ENCODE measurements around the gene PLPP2. TPM values are rescaled to one million over a fixed set of nuclear protein-coding genes. Genes with fewer than 3 reads are reported as not detected.

Gene PLPP2
- 91.1 and 102 TPM in 2 replicates for total RNA-seq (2014; rRNA removed; shearing (Covaris generic))
- polyA plus RNA-seq (2014; cell fraction: nucleus; rRNA removed), result 112 and 123 TPM in 2 replicates

DNA sequence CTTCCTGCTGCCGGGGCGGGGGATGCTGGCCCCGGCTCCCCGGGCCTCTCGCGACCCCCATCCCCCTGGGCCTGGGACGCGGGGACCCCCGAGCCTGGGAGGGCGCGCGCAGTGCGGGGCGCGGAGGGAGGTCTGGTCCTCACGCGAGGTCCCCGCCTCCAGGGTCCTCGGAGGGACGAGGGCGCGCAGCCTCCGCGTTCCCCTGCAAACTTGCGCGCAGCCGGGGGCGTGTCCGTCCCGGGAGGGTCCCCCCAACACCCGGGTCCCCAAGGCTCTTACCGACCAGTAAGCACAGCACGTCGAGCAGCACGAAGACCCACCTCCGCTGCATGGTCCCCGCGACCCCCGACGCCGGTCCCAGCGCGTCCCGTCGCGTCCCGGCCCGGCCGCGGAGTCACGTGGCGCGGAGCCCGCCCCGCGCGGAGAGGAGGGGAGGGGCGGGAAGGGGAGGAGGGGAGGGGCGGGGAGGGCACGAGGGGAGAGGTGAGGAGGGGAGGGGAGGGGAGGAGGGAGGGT lies at the start of gene PLPP2:
Gene PLPP2 (minus strand): TSS at position 398 of the 516 bp plus-strand sequence. CDS start 67 bp downstream, at position 331.
- DNase-seq (ENCODE audit: extremely low read depth, low read depth), result no peak

DNA sequence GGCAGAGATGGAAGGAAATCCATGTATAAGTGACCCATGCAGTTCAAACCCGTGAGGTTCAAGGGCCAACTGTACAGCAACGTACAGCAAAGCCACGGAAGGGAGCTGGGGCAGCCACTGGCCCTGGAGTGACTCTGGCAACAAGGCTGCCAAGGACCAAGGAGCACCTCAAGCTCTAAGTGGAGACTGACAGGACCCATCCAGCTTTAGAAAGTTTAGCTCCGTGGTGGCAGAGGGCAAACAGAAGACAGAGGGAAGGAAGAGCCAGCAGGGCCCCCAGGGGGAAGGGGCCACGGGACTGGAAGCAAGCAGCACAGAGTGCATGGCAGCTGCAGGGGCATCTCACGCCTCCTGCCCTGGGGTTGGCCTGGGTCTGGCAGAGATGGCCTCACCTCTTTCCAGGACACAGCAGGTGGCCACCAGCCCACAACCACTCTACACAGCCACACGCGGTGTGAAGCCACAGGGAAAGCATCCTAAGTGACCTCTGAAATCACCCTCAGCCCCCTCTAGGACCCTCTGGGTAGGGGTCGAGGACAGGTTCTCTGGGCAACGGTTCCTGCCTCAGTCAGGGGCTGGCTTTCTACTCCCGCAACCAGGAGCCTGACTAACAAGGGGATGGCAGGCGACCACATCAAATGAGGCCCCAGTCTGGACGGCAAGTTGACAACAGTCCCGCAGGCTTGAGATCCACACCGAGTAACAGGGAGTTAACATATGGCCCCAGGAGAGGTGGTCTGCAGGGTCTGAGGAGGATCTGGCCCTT lies 49.6 kb upstream of the PLPP2 start:
- no peak for DNase-seq (ENCODE audit: extremely low read depth, low read depth)

- DNase-seq (ENCODE audit: extremely low read depth, low read depth), result no peak
Observed at GRCh38 chr19:339262-339887, 48.2 kb upstream of the PLPP2 start.

DNA sequence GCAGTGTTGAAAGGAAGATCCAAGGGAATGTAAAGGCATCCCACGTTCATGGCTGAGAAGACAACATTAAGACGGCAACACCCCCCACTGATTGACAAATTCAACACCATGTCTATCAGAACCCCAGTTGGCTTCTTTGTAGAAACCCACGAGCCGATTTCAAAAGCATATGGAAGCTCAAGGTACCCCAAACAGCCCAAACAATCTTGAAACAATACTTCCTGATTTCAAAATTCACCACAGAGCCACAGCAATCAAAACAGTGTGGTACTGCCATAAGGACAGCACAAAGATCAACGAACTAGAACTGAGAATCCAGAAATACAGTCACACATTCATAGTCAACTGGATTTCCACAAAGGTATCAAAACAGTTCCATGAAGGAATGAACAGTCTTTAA lies 47.2 kb upstream of the PLPP2 start:
- no peak for DNase-seq (ENCODE audit: extremely low read depth, low read depth)

DNA sequence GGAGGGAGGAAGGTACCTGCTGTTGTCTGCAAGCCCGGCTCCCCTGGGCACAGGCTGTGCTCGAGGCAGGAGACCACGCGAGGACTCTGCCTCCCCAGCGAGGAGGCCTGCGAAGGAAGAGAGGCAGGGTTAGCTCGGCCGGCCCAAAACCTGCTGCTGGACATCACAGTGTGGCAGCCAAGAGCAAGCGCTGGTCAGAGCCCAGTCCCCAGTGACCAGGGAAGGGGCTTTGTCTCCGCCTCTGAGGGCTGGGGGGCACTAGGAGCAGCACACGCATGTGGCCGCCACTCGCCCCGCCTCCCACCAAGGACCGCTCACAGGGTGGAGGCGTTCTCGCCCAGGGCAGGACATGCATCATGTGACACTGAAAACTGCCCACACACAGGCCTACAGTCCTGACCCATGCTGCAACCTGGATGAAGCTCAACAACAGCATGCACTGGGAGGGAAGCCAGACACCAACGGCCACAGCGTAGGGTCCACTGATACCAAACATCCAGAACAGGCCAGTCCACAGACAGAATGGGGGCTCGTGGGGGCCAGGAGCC lies 44.9 kb upstream of the PLPP2 start:
- no peak for DNase-seq (ENCODE audit: extremely low read depth, low read depth)

DNA sequence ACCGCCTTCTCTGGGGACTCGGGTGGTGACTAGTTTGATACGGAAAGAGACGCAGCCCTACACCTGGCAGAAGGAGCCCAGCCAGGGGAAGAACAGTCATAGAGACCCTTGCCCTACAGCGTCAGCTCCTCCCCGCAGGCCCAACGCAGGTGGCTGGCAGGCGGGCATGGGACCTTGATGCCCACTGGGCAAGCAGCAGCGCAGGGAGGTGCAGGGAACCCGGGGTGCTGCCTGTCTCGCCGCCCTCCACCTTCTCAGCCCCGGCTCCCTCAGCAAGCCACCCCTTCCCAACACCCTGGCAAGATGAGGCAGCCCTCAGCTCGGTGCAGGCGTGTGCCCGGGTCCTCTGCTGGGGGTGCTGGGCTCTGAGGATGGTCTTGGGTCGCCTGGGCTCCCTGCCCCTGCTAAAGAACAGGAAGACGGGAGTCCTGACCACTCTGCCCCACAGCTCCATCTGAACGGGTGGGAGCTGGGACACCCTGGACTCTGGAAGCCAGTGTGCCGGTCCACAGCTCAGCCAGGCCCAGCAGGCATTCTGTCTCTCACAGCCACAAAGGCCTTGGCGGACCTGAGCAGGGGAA lies 44.4 kb upstream of the PLPP2 start:
- no peak for DNase-seq (ENCODE audit: extremely low read depth, low read depth)

DNA sequence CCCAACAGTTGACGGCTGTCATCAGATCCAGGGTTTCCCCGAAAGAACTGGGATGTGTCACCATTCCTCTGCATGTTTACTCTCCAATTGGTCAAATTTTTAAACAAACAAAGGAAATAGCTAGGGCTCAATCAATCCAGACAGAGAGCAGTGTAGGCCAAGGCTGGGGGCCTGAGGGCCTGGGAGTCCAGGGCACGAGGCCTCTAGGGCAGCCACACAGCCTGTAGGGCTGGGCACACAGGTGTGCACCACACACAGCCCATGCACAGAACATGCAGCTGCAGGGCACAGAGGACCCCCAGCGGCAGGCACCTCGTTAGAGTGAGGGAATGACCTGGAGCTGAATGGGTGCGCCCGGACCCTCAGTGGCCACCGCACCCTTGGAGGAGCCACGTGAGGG lies 43.9 kb upstream of the PLPP2 start:
- no peak for DNase-seq (ENCODE audit: extremely low read depth, low read depth)

DNA sequence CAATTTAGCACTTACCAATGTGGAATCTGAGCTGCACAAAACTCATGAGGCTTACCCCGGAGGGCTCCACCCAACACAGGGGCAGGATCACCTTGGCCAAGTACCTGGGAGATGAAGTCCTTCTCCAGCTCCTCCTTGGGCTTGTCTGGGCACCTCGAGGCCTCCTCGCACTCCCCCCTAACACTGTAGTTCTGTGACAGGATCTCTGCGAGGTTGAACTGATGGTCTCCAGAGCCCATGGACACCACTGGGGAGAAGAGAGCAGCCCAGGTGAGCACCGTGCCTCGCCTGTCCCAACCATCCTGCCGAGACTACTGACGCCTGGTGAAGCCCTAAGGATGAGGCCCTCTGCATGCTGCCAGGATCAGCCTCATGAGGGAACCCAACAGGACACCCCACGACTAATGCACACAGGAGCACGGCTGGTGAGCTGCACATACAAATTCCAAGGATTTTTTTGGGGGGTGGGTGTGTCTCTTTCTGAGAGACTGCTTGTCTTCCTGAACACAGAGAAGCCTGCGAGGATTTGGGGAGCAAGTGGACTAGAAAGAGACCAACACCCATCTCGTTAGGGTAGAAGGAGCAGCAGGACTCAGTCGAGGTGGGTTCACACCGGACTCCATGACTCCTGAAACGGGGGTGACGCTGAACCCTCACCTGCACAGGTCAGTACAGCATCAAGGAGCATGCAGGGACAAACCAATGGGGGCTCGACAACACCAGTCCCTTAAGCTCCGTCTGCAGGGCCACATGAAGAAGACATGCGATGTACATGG lies 43.3 kb upstream of the PLPP2 start:
- DNase-seq (ENCODE audit: extremely low read depth, low read depth), result no peak

DNA sequence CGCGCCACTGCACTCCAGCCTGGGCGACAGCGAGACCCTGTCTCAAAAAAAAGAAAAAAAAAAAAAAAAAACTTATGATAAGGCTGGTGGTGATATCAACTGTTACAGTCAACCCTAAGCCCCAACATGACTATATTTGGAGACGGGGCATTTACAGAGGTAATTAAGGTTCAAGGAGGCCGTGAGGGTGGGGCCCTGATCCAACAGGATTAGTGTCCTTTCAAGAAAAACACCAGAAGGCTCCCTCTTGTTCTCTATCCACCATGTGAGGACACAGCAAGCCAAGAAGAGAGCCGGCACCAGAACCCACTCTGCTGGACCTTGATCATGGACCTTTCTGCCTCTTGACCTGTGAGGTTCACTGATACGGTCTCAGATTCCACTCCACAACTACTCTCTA lies 39.3 kb upstream of the PLPP2 start:
- DNase-seq (ENCODE audit: extremely low read depth, low read depth), result no peak

- DNase-seq (ENCODE audit: extremely low read depth, low read depth), result no peak
Observed at GRCh38 chr19:329876-330275, 38.7 kb upstream of the PLPP2 start.

DNA sequence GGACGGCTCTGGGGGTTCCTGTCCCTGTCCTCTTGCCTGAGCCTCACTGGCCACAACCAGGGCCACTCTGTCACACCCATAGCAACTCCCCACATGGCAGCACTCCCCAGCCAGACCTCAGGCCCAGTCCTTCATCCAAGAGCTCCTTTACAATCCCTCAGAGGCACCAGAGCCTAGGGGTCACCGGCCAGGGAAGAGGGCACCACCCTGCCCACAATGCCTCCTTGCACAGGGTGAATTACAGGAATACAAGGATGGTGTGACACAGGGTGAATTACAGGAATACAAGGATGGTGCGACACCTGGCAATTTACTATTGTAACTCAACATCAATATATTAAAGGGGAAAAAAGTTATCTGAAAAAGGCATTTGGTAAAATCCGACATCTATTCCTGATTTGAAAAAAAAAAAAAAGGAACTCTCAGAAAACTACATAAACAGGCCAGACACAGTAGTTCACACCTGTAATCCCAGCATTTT lies 36.9 kb upstream of the PLPP2 start:
- DNase-seq (ENCODE audit: extremely low read depth, low read depth), result no peak

DNA sequence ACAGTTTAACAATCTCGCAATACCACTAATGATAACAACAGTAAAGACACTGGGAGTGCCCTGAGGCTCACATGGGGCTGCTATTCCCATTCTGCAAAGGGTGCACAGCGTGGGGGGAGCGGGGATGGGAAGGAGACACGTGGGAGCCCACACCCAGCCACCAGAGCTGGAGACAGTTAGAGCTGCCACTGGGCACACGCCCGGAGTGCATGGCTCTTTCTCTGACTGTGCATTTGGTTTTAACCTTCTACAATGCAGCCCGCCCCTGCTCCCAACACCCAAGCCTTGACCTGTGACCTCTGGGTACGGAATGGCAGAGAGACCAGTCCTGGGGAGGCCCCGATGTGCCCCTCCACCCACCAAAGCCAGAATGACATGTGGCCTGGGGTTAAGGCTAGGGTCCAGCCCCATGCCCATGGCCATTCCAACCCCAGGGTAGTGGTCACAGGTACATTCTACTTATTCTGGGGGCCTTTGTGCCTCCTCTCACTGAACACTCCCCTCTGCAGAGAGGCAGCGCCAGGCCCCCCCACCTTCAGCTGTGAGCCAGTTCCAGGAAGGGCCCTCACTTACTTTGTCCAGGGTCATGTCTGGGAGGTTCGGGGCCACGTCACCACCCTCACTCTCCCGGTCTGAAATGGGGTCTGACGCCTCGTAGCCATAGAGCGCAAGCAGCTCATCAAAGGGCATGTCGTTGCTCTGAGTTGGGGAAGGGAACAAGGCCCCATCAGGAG lies 36.3 kb upstream of the PLPP2 start:
- DNase-seq (ENCODE audit: extremely low read depth, low read depth), result no peak

- DNase-seq (ENCODE audit: extremely low read depth, low read depth), result no peak
Observed at GRCh38 chr19:326871-327270, 35.7 kb upstream of the PLPP2 start.

- DNase-seq (ENCODE audit: extremely low read depth, low read depth), result no peak
Observed at GRCh38 chr19:325937-326565, 34.8 kb upstream of the PLPP2 start.

DNA sequence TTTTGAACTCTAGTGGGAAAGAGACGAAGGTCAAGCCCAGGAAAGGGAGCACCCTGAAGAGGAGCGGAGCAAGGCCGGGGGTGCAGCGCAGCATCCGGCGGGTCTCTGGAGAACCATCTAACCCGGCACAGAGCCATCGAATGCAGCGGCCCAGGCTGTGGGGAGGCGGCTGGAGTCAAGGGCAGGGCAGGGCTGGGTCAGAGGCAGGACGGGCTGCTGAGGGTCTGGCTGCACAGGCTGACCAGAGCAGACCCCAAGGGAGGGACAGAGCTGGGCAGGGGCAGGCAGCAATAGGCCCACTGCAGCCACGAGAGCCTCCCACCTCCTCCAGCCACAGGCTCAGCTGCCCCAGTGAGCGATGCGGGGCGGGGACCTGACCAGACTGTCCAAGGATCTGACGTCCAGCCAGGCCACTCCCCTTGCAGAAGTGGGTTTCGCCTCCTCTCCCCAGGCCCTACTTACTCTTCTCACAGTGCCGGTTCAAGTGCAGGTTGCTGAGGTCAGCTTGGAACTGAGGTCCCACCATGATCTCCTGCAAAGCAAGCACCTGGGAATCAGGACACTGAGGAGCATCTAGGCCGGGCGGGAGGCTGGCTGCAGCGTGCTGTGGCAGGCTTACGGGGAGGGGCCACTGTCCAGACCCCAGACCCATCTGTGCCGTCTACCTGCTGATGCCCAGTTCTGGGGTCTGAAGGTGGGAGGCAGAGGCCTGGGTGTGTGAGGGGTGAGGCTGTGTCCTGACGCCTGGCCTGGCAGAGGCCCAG lies 34.2 kb upstream of the PLPP2 start:
- no peak for DNase-seq (ENCODE audit: extremely low read depth, low read depth)

GRCh38 chr19:324716-325115 lies 33.5 kb upstream of the PLPP2 start:
- no peak for DNase-seq (ENCODE audit: extremely low read depth, low read depth)

GRCh38 chr19:322616-323015 lies 31.4 kb upstream of the PLPP2 start:
- no peak for DNase-seq (ENCODE audit: extremely low read depth, low read depth)

DNA sequence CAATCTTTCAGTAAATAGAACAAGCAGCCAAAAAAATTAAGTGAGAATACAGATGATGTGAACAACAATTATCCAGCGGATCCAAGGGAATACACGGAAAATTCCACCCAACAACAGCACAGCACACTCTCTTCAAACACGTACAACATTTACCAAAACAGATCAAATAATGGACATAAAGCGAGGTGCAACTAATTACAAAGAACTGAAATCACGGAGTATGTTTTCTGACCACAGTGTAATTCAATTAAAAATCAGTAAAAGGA lies 27.2 kb upstream of the PLPP2 start:
- DNase-seq (ENCODE audit: extremely low read depth, low read depth), result no peak
